GM19025 (cell line): Measurements from ENCODE around the gene LAMP5.

Experiments
- ATAC-seq: cut with Tn5 transposase; IDR thresholded peaks from one replicate; pipeline ENCODE4 v1.9.1; 2021; ENCODE audit warnings: mild to moderate bottlenecking, low read depth, moderate library complexity; ENCODE audit not compliant: unreplicated experiment

The LAMP5 gene

DNA sequence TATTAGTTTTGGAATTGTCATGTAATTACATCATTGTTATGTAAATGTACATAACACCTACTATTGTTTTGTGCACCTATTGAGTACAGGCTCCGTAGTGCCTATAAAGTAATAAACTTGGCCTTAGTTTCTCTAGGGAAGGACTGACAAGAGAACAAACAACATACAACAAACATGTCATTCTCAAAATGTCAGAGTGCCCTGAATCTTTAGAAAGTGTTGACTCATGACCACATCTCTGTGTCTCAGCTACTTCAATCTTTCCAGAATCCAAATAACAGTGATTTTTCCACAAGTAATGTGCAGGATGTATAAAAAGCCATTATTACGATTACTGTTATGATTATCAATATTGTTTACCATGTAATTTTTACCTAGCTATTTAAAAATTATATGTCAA is 17.2 kb downstream of the LAMP5 start:
- no peak for ATAC-seq

DNA sequence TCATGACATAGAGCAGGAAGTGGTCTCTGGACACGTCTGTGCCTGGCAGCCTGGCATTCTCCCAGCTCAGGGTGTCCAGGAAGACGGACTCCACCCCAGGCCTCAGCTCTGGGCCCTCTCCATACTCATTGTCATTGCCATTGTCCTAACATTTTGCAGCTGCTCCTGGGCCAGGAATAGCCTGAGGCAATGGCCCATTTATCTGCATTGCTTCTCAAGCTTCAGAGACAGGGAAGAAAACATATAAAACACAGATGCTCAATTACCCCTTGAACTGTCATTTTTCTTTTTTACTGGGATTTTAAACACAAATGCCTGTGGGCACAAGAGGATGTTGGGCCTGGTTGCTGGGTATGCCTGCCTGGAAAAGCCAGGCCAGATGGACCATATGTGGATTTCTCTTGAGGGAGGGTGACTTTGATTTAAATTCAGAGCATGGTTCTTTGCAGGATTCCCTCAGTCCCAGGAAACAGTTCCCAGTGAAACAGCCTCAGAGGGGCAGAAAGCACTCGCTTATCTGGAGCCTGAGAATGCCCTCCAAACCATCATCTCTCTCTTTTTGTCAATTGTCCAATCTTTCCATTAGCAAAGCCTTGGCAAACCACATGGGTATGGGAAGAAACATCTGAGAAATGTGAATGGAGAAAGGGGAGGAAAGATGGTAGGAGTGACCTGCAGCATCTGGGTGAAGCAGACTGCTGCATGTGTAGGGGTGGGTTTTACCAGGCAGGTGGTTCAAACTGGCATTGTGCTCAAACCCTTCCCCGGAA is 17.9 kb downstream of the LAMP5 start:
- ATAC-seq = no peak

DNA sequence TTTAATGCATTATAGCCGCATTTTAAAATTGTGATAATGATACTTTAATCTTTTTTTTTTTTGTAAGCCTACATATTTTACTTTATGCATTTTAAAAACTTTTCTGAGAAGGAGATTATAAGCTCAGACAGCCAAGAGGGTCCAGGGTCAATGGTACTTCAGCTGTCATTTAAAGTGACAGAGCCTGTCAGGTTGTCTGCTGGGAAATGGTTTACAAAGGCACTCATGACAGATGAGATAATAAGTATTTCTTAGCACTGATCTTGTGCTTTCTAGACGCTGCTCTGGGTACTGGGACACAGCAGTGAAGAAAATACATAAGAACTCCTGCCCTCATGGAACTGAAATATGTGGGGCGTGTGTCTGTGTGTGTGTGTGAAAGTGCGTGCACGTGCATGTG is 19.6 kb downstream of the LAMP5 start:
- no peak for ATAC-seq

DNA sequence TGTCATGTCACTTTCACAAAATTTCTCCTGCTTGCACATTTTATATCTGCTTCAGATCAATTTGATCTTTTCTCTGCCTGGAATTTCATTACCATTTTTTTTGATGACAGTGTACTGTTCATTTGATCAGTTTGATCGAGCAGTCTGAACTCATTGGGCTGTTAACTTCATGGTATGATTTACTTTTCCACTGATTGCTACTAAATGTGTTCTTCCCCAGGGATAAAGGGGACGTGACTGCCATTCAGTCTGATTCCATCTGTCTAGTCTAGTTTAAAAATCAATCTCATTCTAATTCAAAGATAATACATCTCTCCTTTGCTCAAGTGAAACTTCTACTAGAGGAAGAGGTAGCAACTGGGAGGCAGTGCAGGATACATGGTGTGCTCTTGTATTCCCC is 21.1 kb downstream of the LAMP5 start:
- ATAC-seq = no peak

DNA sequence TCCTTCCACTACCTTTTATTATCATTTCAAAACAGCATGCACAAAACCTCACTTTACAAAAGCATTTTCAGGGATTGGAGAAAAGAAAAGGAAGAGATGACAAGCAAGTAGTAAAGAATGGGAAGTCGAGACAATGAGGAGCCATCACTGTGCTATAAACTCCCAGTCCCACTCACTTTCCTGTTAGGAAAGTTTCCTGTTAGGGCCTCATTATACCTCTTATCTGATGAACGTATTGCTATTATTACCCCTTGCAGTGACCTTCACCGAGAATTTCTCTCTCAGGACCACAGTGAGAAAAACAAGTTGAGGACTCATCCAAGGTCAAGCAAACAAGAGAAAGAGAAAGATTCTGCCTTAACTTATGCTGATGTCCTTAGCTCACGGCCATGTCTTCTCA is 28.8 kb downstream of the LAMP5 start:
- no peak for ATAC-seq

DNA sequence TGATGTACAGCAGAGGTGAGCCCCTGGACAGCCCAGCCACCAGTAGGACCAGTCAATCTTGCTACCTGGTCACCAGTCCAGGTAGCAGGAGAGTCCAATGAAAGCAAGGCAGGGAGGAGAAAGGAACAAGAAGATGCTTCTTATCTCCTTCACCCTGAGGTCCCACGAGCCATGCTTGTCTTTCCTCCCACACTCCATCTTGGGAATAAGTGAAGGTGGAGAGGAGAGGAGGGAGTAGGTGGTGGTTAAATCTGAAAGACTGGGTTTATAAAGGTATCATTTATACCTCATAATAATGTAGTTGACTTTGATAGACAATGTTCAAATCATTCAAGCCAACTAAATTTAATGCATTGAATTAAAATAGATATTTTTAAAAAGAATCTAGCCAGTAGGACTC is 35.9 kb downstream of the LAMP5 start:
- ATAC-seq = no peak

DNA sequence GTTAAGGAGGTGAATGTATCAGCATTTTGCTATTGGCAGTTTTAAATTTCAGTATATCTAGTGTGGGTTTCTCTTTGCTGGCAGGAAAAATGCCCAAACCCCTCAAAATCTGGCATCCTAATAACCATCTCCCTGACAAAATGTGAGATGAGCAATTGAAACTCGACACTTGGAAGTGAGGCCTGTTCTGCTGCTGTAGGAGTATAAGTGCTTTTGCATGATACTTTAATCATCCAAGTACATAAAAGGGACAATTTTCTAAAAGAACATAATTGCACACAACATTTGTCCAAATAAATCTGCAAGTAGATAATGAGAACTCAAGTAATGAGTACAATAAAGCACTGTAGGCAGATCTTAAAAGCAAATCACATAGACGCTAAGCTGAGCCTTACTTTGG is 36.5 kb downstream of the LAMP5 start:
- ATAC-seq = no peak

DNA sequence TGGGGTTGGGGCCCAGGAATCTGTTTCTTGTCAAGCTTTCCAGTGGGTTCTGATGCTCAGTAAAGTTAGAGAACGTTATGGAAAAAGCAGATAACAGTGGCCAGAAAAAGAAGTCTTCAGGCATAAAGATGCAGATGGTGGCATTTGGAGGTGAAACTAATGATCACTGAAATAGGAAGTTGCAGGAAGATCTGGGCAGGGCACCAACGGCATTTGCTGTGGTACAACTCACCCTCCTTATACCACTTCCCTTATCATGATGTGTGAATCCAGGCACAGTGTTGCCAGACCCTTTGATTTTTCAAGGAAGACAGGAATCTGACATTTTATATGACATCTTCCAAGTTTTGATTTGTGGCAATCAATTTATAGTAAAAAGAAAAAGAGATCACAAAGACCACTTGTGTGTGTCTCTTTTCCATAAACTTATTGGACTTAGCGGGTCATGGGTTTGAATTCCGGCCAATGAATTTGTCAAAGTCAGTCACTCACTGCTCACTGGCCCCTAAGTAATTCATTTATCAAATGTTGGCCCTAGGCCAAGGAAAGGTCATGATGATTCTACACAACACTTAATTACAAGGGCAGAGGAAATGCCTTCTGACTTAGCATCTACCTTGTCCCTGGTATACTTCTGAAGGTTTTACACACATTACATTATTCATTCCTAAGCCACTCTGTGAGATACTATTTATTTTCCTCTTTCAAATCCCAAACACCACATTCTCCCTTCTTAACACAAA is 37.6 kb downstream of the LAMP5 start:
- no peak for ATAC-seq

DNA sequence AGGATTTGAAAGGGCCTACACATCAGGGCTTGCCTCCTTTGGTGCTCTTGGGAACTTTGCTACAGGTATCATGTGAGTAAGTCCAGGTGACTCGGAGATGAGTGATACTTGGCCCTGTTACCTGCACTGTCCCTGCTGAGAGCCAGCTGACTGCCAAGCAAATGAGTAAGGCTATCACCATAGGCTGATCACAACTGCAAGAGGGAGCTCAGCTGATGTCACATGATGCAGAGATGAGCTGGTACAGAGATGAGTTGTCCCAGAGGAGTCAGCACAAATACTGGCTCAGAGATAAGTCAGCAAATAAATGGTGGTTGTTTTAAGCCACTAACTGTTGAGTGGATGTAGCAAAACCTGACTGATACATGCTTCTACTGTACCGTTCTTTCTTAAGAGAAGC is 41.4 kb downstream of the LAMP5 start:
- ATAC-seq = no peak

DNA sequence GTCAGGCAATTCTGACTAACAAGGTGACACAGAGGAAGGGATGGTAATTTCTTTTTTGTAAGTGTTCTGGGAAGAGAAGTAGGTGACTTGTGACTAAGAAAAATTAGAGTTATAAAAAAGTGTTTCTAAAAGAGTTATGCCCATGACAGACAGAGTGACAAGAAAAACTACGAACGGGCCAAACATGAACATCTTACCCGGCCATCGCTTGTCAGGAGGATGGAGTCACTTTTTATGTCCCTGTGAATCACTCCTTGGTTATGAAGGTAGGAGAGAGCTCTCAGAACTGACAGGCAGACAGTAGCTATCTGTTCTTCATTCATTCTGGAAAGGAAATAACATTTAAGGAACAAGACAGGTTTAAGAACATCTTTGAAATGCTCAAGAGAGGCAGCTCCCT is 43.0 kb downstream of the LAMP5 start:
- no peak for ATAC-seq

DNA sequence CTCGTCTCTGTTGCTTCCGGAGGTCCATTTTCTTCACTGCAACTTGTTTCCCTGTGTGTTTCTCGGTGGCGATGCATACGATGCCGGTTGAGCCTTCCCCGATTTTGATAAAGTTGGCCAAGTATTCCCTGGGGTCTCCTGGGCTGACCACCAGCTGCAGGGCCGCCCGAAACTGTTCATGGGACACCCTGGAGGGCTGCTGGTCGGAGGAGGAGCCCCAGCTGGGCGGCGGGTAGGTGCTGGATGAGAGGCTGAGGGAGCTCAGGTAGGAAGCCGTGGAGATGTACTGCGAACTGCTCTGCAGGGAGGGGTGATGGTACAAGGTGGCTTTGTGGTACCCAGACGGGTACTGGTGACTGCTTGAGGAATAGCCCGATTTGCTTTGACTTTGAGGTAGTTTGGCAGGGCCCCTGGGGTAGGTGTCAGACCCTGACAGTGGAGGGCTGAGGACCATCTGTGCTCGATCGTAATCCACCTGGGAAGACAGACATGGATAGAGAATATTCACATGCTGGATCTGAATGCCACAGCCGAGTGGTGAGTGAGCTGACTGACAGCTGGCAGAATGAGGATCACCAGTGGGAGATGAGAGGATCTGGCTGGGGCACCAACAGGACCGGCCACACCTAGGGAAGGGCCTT is 51.6 kb downstream of the LAMP5 start:
- ATAC-seq = no peak

DNA sequence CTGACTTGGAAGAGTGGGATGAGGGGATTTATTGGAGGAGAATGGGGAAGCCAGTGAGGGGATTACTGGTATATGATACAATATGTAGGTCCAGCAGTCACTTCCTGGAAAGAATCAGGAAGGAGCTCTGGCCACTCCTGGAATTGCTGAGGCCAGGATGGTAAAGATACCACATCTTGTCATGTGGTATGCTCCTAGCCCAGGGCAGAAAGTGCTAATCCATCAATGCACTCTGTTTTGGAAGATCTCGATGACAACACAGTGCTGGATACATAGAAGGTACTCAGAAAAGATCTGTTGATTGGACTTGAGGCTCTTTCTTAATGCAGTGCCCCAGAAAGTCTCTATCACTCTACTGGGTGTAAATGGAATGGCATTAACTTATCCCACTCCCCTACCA is 52.6 kb downstream of the LAMP5 start:
- ATAC-seq = no peak

DNA sequence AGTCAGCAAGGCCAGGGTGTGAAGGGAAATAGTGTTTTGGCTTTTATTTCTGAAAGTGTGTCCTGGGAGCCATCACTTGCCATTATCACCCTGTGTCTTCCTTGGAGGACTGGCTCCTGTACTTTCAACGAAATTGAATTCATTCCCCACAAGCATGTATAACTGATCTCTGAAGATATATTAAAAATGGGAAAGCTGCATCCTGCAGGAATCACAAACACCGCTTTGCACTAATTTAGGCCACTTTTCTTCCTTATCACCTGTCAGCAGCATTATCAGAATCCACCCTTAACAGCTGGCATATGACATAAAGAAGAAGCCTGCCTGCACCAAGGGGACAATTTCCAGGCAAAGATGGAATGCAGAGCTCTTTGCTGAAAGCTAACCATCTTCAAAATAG is 56.2 kb downstream of the LAMP5 start:
- ATAC-seq = no peak

DNA sequence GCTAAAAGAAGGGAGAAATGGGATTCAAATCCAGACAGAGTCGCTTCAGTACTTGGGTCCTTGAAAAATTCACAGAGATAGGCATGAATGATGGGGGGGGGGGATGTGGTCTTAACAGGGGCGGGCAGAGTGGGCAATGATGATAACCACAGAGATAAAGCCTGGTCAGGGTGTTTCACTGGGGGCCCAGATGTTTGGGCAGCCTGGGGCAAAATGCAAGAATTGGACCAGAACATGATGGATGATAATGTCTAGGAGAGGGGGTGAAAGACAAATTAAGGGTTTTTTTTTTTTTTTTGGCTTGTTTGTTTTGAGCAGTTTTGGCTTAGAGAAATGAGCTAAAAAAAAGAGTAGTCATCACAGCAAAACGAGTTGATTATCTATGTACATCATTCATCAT is 57.4 kb downstream of the LAMP5 start:
- ATAC-seq = no peak

DNA sequence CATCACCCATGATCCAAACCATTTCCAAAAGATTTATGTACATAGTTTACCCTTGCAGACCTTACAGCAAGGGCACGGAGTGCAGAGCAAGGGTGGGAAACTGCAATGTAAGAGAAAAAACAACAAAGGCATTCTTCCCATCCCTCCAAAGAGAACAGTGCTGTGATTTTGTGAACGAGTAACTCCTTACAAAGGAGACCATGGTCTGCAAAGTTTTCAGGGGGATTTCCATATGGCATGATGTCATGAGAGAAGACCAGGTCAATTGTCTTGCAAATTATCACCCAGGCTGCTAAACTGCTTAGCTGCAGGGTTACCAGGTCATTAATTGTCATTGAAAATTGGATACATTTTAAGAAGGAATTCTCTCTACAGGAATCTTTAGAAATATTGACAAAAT is 58.3 kb downstream of the LAMP5 start:
- ATAC-seq = no peak

DNA sequence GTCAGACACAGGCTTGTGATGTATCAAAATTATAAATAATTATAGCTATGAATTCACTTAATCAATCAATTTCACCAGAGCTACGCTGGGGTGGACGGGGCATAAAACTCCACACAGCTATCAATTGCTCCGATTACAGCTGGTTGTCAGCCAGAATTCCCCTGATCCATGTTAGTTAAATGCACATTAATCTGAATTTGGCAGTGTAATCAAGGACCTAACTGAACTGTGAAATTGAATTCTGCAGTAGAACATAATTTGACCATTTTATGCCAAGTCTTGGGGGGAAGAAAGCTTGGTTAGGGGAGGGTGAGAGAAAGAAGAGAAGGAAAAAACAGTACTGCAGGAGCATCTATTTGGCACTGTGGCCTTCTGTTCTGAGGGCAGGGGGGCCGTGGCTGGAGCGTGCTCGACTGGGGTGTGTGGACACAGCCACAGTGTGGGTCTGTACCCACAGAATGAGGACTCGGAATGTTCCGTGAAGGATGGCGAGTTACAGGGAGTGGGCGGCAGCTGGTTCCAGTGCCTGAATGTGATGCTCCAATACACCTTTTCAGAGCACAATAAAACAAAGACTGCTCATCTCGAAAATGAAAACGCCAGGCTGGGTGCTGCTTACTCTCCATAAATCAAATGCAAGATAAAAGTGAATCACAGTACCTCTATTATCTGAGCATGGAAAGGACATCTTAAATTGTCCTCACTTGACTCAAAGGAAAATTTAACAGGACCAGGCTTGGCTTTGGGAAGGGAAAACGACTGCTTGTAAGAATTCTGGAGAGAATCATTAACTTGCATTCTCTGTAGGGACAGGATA is 59.2 kb downstream of the LAMP5 start:
- ATAC-seq = no peak

DNA sequence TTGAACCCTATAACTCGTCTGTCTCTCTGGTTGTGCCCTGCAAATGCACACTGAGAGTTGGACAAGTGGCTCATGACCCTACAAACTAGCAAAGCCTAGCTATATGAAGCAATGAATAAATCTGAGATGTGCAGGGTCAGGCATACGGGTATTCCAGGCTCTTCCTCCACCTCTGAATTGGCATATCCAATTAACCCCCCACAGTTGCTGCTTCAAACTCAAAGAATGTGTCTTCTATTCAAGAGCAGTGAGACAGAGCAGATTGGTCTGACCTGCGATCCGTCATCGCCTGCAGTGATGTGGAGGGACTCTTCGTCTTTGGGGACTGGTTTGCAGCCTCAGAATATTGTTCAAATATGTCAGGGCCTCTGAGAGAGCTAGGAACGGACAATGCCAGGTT is 59.8 kb downstream of the LAMP5 start:
- no peak for ATAC-seq

DNA sequence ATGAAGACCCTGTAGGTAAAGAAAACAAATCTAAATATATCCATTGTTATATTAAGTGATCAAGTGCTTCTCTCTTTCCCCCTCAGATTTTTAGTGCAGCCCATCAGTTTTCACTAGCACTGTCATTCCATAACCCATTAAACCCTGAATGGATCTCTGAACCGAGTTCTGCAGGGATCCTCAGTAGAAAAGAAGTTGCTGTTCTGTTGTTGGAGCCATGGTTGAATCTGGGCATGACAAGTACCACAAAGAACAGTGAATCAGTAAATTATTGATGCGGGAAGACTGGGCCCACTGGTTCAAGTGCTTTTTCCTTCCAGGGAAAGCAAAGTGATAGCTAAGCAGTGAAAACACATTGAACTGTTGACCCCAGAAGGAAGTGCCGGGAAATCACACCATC is 60.4 kb downstream of the LAMP5 start:
- ATAC-seq = no peak

DNA sequence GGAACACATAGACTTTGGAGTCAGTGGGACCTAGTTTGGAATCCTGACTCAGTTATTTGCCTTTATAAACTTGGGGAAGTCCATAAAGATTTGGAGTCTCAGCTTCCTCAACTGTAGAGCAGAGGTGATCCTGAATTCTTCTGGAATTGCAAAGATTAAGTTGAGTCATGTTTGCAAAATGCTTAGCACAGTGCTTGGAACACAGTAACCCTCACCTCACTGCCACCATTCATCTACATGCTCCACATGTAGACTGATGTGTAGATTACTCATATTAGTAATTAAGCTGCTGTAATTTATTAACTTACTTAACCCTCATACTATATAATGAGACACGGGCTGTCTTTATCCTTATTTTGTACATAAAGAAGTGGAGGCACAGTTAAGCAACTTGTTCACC is 61.4 kb downstream of the LAMP5 start:
- ATAC-seq = no peak

DNA sequence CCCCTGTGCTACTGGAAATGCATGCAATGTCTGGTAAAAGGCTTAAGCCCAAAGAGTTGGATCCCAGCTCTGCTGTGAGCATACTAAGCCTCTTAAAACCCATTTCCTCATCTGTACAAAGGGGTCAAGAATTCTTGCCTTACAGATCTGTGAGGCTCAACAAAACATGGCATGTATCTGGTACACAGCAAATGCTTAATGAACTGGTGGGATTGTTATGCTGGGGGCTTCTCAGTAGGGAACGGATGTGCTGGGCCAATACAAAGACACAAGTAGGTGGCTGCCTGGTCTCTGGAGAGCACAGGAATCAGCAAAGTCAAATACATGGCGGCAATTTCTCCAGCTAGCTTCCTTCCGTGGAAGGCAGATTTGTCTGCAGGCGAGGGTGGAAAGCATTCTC is 62.3 kb downstream of the LAMP5 start:
- no peak for ATAC-seq

DNA sequence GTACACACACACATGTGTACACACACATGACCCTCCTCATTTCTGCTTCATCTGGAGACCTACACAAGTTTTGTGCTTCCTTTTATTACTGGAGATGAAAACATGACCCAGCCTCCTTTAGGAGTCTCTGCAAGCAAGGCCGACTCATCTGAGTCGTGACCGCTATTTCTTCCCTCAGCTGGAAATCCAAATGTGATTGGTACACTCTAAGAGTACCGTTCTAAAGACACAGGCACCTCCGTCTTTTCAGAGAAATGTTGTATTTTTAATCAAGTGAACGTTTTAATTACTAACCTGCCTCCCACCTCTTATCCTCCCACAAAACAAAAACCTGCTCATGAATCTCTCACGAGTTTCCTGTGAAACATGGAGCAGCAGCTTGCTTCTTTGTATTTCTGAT is 63.0 kb downstream of the LAMP5 start:
- ATAC-seq = no peak
